A549 (cell line): ENCODE results near the gene ALOX15B.

Source experiments
- BCL3 ChIP-seq: fragments of >200 bp; sonication (Bioruptor Twin); formaldehyde crosslinking; IDR thresholded peaks from 3 replicates; pipeline ENCODE4 v1.6.1; 2016
- CTCF ChIP-seq: fragments of >200 bp; sonication (Bioruptor Twin); formaldehyde crosslinking; IDR thresholded peaks from 3 replicates; pipeline ENCODE4 v1.5.1; 2016
- EP300 ChIP-seq, 2 experiments: fragments of >200 bp; sonication (Bioruptor Twin); formaldehyde crosslinking; IDR thresholded peaks; 2 replicates in 1 of 2; 3 replicates in 1 of 2; pipeline ENCODE4 v1.6.1; 2016 to 2017
- HOXB5 ChIP-seq: fragments of 250-450 bp; sonication (Bioruptor Pico); IDR thresholded peaks from 2 replicates; pipeline ENCODE4 v1.5.0; 2020; ENCODE audit warnings: mild to moderate bottlenecking, moderate library complexity
- POLR2A ChIP-seq: IDR thresholded peaks from 2 replicates; pipeline ENCODE4 v1.6.1; 2012; ENCODE audit warnings: mild to moderate bottlenecking, low read length
- REST ChIP-seq: fragments of 200-600 bp; sonication (generic); IDR thresholded peaks from 2 replicates; pipeline ENCODE4 v1.6.1; 2016; ENCODE audit warnings: antibody characterized with exemption, mild to moderate bottlenecking, moderate library complexity
- TF ChIP-seq, protein P1 (sequence below): IDR thresholded peaks from 2 replicates; pipeline ENCODE4 v1.6.1; 2012

GRCh38 chr17:8052256-8053252, 13.7 kb downstream of the ALOX15B start:
- TF ChIP-seq CTCF (no peak), EP300 (IDR thresholded peaks at IDR 0.05) (no peak), POLR2A (no peak), REST (no peak), BCL3 (no peak), HOXB5 (CRISPR knock-in tag) (no peak)
- TF ChIP-seq, protein P1, sequence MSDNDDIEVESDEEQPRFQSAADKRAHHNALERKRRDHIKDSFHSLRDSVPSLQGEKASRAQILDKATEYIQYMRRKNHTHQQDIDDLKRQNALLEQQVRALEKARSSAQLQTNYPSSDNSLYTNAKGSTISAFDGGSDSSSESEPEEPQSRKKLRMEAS, result no peak
